ENCODE data around the gene SPAST.
"Not testable (repeated sequence)": the region's sequence is repeated elsewhere in the genome, so short reads cannot be mapped to it uniquely, and the experiment has no call there.

The SPAST gene

DNA sequence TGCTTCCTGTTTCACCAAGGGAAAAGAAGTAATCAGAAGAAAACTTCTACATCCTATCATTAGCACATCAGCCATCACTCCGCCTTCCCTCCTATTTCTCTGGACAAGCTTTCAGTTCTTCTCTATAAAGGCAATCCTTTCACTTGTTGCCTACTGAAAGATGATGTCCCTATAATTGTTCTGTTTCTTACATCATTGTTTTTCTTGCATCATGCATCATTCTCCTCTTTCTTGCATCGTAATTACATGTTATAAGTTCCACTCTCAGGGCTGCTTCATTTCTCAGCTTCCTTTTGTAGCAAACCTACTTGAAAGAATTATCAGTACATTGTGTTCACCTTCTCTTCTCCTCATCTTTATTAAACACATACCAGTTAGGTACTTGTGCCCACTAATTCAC, 109.5 kb downstream of the SPAST start:
- Mint-ChIP-seq H3K4me3 (peak overlapping the region in 1 of 2 donors; percentile 4), H3K27me3 (no peaks in the 10 kb centered on the region), H3K9me3 (no peaks in the 10 kb centered on the region), H3K4me1 (peaks cover 17% of the 10 kb centered on the region), H3K27ac (peak overlapping the region; percentile 29 to 92)
- ATAC-seq (no peak), DNase-seq (no peak)

DNA sequence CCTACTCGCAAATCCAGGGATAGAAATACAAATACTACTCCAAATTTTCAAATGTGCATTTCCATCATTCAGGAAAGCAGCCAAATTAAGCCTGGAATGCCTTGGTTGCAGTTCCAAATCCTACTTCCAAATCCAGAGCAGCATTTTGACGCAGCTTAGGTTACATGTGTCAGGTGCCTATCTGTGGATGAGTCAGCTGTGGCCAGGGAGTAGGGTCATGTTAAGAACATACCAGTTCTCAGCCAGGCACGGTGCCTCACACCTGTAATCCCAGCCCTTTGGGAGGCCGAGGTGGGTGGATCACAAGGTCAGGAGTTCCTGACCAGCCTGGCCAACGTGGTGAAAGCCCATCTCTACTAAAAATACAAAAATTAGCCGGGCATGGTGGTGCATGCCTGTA, 119.3 kb downstream of the SPAST start:
- no peak overlapping the region for H3K27ac Mint-ChIP-seq
- no peaks in the 10 kb centered on the region for H3K9me3 Mint-ChIP-seq
- H3K4me1 Mint-ChIP-seq = no peaks in the 10 kb centered on the region
- ATAC-seq = no peak
- no peaks in the 10 kb centered on the region for H3K27me3 Mint-ChIP-seq
- H3K4me3 Mint-ChIP-seq = no peak overlapping the region
- no peak for DNase-seq

DNA sequence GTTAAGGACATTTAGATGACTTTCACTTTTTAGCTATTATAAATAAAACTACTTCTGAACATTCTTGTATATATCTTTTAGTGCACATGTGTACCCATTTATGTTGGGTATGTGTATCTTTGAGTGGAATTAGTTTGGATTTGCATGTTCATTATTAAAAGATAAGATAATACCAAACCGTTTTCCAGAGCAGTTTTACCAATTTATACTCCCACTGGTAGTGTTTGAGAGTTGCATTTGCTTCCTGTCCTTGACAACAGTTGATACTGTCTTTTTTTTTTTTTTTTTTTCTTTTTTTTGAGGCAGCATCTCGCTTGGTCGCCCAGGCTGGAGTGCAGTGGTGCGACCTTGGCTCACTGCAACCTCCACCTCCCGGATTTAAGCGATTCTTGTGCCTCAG, 125.7 kb downstream of the SPAST start:
- no peaks in the 10 kb centered on the region for H3K9me3 Mint-ChIP-seq
- no peak overlapping the region for H3K27ac Mint-ChIP-seq
- DNase-seq (no peak), ATAC-seq (no peak)
- H3K27me3 Mint-ChIP-seq = no peaks in the 10 kb centered on the region
- peaks cover 26% of the 10 kb centered on the region for H3K4me1 Mint-ChIP-seq
- H3K4me3 Mint-ChIP-seq = no peak overlapping the region

DNA sequence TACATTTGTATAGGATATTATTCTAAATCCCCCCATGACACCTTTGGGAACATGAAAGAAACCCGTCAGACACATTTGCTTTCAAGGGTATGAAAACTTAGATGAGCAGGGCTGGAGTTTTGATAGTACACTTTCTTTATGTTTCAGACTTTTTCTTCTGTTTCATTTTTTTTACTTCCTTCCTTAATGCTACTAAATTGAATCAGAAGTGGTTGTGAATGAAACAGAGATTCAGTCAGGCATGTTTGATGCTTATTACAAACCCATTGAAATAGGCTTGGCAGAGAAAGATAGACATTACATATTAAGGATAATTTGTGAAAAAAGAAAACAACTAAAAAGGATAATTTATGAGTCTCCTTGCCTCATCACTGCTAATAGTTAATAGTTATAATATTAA, 129.1 kb downstream of the SPAST start:
- ATAC-seq (no peak), DNase-seq (no peak)
- H3K4me3 Mint-ChIP-seq = no peak overlapping the region
- peaks cover 26% of the 10 kb centered on the region for H3K4me1 Mint-ChIP-seq
- H3K9me3 Mint-ChIP-seq = no peaks in the 10 kb centered on the region
- H3K27ac Mint-ChIP-seq = peak overlapping the region; percentile 14 to 27
- H3K27me3 Mint-ChIP-seq = no peaks in the 10 kb centered on the region

DNA sequence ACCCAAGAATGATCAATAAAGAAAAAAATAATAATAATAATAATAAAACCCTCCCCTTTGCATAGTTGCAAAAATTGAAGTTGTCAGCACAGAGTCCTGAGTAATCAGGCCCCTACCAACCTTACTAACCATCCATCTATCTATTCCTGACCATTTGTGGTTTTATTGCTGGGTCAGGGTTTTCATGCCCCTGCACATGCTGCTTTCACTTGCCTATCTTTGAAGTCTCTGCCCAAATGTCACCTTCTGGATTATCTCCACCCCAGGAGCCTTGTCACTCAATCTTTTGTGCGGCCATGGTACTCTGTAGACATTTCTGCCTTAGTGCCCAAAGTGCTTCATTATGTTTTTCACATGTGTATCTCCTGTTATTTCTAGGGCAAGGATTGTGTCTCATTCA, 137.5 kb downstream of the SPAST start:
- DNase-seq = no peak
- ATAC-seq = no peak

DNA sequence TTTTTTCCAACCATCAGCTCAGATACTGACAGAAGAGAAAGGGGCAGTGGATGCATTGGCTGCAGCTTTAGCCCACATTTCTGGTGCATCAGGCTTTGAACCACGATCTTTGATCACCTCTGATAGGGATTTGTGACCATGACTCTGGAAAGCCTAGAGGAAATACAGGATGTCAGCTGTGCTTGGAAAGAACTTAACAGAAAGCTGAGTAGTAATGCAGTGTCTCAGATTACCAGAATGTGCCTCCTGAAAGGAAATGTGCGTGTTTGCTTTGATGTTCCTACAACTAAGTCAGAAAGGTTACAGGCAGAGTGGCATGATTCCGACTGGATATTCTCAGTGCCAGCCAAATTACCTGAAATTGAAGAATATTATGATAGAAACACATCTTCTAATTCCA, 140.1 kb downstream of the SPAST start:
- not testable (repeated sequence) for DNase-seq, H3K4me1 Mint-ChIP-seq, H3K4me3 Mint-ChIP-seq, H3K27ac Mint-ChIP-seq, ATAC-seq, H3K27me3 Mint-ChIP-seq, H3K9me3 Mint-ChIP-seq

More for the DNA sequence above, 137.5 kb downstream of the SPAST start:
- H3K9me3 Mint-ChIP-seq = no peaks in the 10 kb centered on the region
- peak overlapping the region in 1 of 2 donors; percentile 27 for H3K27ac Mint-ChIP-seq
- H3K4me1 Mint-ChIP-seq = no peaks in the 10 kb centered on the region
- H3K4me3 Mint-ChIP-seq = no peak overlapping the region
- no peaks in the 10 kb centered on the region for H3K27me3 Mint-ChIP-seq

Measured in stimulated activated naive CD8-positive, alpha-beta T cell treated with anti-CD3 and anti-CD28 coated beads, Interleukin-15, amount 100 ng/mL, for 72 hours (primary cell).